PC-9 (cell line): ENCODE measurements around the gene HDAC11. TPM values are rescaled to one million over a fixed set of nuclear protein-coding genes. Genes with fewer than 3 reads are reported as not detected.
"Not testable (repeated sequence)": the region's sequence is repeated elsewhere in the genome, so short reads cannot be mapped to it uniquely, and the experiment has no call there.

ENCODE experiments used
- BruUV-seq: library from RNA; stranded (reverse); fragments of 400-500 nt; replicated peaks from 2 replicates; lab custom pipeline; 2021; lab: Mats Ljungman, UMichigan
- CTCF ChIA-PET: fragments of 300-600 bp; sonication (Branson Sonifier 250); formaldehyde crosslinking; loops from one replicate; lab custom pipeline; 2022; ENCODE audit warnings: antibody characterized with exemption; lab: Charles Lee
- POLR2A ChIA-PET: fragments of 300-600 bp; sonication (Branson Sonifier 250); formaldehyde crosslinking; loops from one replicate; lab custom pipeline; 2022; ENCODE audit warnings: antibody characterized with exemption; ENCODE audit not compliant: unreplicated experiment; lab: Charles Lee
- DNase-seq, 2 experiments: peaks; one replicate each; pipeline versions ENCODE4 v3.0.0 to v3.0.0-alpha.2; 2015 to 2022; ENCODE audit warnings: mixed read lengths in 1 of 2
- H2AFZ ChIP-seq: fragments of 200-600 bp; sonication (generic); 2 replicates; pipeline ENCODE4 v1.8.1; 2017; ENCODE audit warnings: antibody characterized with exemption
- H3F3A ChIP-seq: fragments of 200-600 bp; sonication (generic); 2 replicates; pipeline ENCODE4 v1.8.1; 2017; ENCODE audit warnings: antibody characterized with exemption, mild to moderate bottlenecking, low read depth; ENCODE audit not compliant: insufficient read depth
- H3K27ac ChIP-seq: fragments of 200-600 bp; sonication (generic); 2 replicates; pipeline ENCODE4 v1.6.1; 2016; ENCODE audit warnings: mixed run types
- H3K27me3 ChIP-seq: fragments of 200-600 bp; sonication (generic); 2 replicates; pipeline ENCODE4 v1.6.1; 2016; ENCODE audit warnings: low read depth, mixed run types; ENCODE audit not compliant: insufficient read depth
- H3K36me3 ChIP-seq: fragments of 200-600 bp; sonication (generic); 2 replicates; pipeline ENCODE4 v1.6.1; 2016; ENCODE audit warnings: low read depth, mixed run types
- H3K4me1 ChIP-seq: fragments of 200-600 bp; sonication (generic); replicated peaks from 2 replicates; pipeline ENCODE4 v1.6.1; 2016; ENCODE audit warnings: mixed run types; ENCODE audit not compliant: insufficient read depth
- H3K4me2 ChIP-seq: fragments of 200-600 bp; sonication (generic); 2 replicates; pipeline ENCODE4 v1.6.1; 2017; ENCODE audit warnings: mixed run types
- H3K4me3 ChIP-seq: fragments of 200-600 bp; sonication (generic); 2 replicates; pipeline ENCODE4 v1.6.1; 2016; ENCODE audit warnings: mixed run types
- H3K79me2 ChIP-seq: fragments of 200-600 bp; sonication (generic); 2 replicates; pipeline ENCODE4 v1.6.1; 2017; ENCODE audit warnings: low read depth, mixed run types
- H3K9me2 ChIP-seq: fragments of 200-600 bp; sonication (generic); 2 replicates; pipeline ENCODE4 v1.8.1; 2017; ENCODE audit warnings: mild to moderate bottlenecking; ENCODE audit not compliant: insufficient read depth
- H3K9me3 ChIP-seq: fragments of 200-600 bp; sonication (generic); 2 replicates; pipeline ENCODE4 v1.8.1; 2016; ENCODE audit warnings: low read depth; ENCODE audit not compliant: insufficient read depth
- H4K20me1 ChIP-seq: fragments of 200-600 bp; sonication (generic); 2 replicates; pipeline ENCODE4 v1.8.1; 2017; ENCODE audit not compliant: insufficient read depth
- CTCF ChIP-seq: fragments of 200-600 bp; sonication (generic); conservative IDR thresholded peaks from 2 replicates; pipeline ENCODE4 v1.6.1; 2017; ENCODE audit warnings: mixed run types, antibody characterized with exemption, mild to moderate bottlenecking, moderate library complexity
- EZH2 ChIP-seq: fragments of 200-600 bp; sonication (generic); IDR thresholded peaks from 2 replicates; pipeline ENCODE4 v1.8.0; 2017; ENCODE audit warnings: antibody characterized with exemption, low read depth
- intact Hi-C: fragments of 100-400 bp; cut with micrococcal nuclease; formaldehyde crosslinking; loops from one replicate; pipeline ENCODE4 v1.10.0; 2022; ENCODE audit not compliant: unreplicated experiment
- total RNA-seq: library from RNA; stranded (reverse); gene quantifications from 2 replicates; pipeline ENCODE4 v1.2.3, GENCODE V29; 2021

The HDAC11 gene
- total RNA-seq, 1 experiment from 2014 or later: 18.4 TPM

- Histone ChIP-seq H3K36me3 (no peaks in the 10 kb centered on the region), H3K27ac (peak overlapping the region; percentile 90), H3K9me2 (no peaks in the 10 kb centered on the region), H3K79me2 (no peaks in the 10 kb centered on the region), H3K4me3 (no peak overlapping the region), H3K4me1 (peaks cover 31% of the 10 kb centered on the region), H3K9me3 (no peaks in the 10 kb centered on the region), H2AFZ (peak overlapping the region; percentile 76), H3K4me2 (peak overlapping the region; percentile 72), H4K20me1 (no peaks in the 10 kb centered on the region), H3F3A (peaks cover 24% of the 10 kb centered on the region), H3K27me3 (no peaks in the 10 kb centered on the region)
- ChIA-PET POLR2A (interaction anchor here (0.6 to 0.8 kb wide), 3 partner anchors 9 to 1040 kb away, joined by 3 to 8 read pairs (median 7); no protein-coding TSS in a partner anchor), CTCF (interaction anchor here (0.6 to 1.0 kb wide), 3 partner anchors 8 to 404 kb away, joined by 3 to 4 read pairs (median 3); no protein-coding TSS in a partner anchor)
- intact Hi-C loops: no loop called here
- TSS peak; percentile 21 for BruUV-seq
- peak; percentile 83 to 93 for DNase-seq
- TF ChIP-seq EZH2: no peak
- TF ChIP-seq CTCF: no peak
These were observed 4.9 kb downstream of the HDAC11 start for GRCh38 chr3:13484851-13485590.

DNA sequence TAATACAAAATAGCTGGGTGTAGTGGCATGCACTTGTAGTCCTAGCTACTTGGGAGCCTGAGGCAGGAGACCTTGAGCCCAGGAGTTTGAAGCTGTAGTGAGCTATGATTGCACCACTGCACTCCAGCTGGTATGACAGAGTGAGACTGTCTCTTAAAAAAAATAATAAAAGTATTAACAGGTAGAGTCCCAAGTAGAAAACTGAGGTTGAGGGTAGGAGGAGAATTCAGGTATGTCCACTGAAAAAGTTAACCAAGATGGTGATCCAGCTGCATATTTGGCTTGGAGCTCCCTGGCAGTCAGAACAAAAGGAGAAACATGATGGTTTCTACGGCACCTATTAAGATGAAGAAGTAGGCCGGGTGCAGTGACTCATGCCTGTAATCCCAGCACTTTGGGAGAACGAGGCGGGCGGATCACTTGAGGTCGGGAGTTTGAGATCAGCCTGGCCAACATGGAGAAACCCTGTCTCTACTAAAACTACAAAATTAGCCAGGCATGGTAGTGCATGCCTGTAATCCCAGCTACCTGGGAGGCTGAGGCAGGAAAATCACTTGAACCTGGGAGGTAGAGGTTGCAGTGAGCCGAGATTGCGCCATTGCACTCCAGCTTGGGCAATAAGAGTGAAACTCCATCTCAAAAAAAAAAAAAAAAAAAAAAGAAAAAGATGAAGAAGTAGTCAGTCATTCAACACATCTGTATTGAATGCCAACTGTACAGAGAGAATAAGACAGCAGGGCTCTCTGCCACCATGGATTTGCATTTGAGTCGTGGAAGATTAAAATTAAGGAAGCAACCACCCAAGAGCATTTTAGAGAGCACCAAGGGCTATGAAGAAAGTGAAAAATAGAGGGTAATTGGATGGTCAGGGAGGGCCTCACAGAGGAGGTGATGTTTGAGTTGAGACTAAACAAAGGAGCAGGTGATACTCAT, 5.8 kb downstream of the HDAC11 start:
- Histone ChIP-seq H3K4me2 (peak overlapping the region; percentile 72), H3F3A (peaks cover 24% of the 10 kb centered on the region), H2AFZ (peak overlapping the region; percentile 76; the same call in 1 of the 2 replicates), H3K27ac (peak overlapping the region; percentile 90), H3K4me1 (peaks cover 28% of the 10 kb centered on the region)
- H4K20me1 ChIP-seq, BruUV-seq, H3K9me2 ChIP-seq, intact Hi-C loops, H3K4me3 ChIP-seq, H3K27me3 ChIP-seq, H3K36me3 ChIP-seq, H3K79me2 ChIP-seq, H3K9me3 ChIP-seq: not testable (repeated sequence)
- CTCF ChIA-PET: interaction anchor here (0.6 to 1.0 kb wide), 3 partner anchors 9 to 405 kb away, joined by 3 to 4 read pairs (median 3); no protein-coding TSS in a partner anchor
- DNase-seq: peak in 1 of 2 experiments; percentile 53
- POLR2A ChIA-PET: interaction anchor here (0.6 to 0.8 kb wide), 2 partner anchors 10 to 1041 kb away, joined by 3 to 7 read pairs; no protein-coding TSS in a partner anchor

DNA sequence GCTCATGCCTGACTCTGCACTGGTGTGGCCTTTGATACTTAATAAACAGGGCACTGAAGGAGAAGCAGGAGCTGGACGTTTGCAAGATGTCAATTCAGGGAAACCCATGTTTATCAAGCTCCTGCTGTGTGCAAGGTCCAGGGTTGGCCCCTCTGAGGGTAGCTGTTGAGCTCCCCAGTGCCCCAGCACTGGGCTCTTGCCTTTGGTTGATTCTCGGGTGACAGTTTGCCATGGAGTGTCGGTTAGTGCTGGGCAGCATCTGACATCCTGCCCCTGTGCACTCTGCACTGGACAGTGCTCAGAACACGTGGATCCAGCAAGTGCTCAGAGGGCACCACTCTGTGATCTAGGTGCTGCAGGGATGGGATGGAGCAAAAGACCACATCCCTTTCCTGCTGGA, 7.3 kb downstream of the HDAC11 start:
- no peak for TF ChIP-seq CTCF
- Histone ChIP-seq H2AFZ (no peak overlapping the region), H3K27ac (no peak overlapping the region), H3K4me3 (no peak overlapping the region), H3K9me3 (no peaks in the 10 kb centered on the region), H3F3A (peaks cover 24% of the 10 kb centered on the region), H3K4me1 (peaks cover 26% of the 10 kb centered on the region), H3K9me2 (no peaks in the 10 kb centered on the region), H3K36me3 (no peaks in the 10 kb centered on the region), H3K4me2 (no peak overlapping the region), H3K79me2 (no peaks in the 10 kb centered on the region), H3K27me3 (no peaks in the 10 kb centered on the region), H4K20me1 (no peaks in the 10 kb centered on the region)
- no peak for DNase-seq
- no TSS peak for BruUV-seq
- intact Hi-C loops: no loop called here
- POLR2A ChIA-PET: interaction anchor here (0.7 kb wide), 1 partner anchor 80 kb away, joined by 3 read pairs; no protein-coding TSS in a partner anchor
- CTCF ChIA-PET: interaction anchor here (0.6 kb wide), 1 partner anchor 158 kb away, joined by 5 read pairs; no protein-coding TSS in a partner anchor
